ENCODE measurements around the gene ABCC3.

DNA sequence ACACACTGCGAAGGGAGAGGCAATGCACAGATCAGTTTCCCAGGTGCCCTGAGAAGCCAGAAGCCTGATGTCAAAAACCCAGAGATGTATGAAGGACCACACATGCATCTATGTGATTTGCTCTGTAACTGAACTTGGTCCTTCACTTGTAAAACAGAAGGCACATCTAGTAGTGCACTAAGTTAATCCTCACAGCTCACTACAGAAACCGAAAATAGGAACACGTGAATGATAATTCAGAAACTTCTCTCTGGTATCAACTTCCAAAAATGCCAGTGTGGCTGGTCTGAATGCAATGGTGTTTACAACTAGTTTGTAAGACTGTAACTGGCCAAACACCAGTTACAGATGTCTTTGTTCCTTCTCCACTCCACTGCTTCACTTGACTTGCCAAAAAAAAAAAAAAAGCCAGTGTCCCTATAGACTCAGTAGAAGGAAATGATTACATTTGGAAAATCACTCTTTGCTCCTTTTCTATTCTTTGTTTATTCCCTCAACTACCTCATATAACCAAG, 61.7 kb downstream of the ABCC3 start:
- no peak for TF ChIP-seq EP300 (IDR thresholded peaks at IDR 0.05; ENCODE audit: low read depth)
- TF ChIP-seq, protein P1, sequence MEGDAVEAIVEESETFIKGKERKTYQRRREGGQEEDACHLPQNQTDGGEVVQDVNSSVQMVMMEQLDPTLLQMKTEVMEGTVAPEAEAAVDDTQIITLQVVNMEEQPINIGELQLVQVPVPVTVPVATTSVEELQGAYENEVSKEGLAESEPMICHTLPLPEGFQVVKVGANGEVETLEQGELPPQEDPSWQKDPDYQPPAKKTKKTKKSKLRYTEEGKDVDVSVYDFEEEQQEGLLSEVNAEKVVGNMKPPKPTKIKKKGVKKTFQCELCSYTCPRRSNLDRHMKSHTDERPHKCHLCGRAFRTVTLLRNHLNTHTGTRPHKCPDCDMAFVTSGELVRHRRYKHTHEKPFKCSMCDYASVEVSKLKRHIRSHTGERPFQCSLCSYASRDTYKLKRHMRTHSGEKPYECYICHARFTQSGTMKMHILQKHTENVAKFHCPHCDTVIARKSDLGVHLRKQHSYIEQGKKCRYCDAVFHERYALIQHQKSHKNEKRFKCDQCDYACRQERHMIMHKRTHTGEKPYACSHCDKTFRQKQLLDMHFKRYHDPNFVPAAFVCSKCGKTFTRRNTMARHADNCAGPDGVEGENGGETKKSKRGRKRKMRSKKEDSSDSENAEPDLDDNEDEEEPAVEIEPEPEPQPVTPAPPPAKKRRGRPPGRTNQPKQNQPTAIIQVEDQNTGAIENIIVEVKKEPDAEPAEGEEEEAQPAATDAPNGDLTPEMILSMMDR (IDR thresholded peaks at IDR 0.05) = no peak
